SJCRH30 (cell line): ENCODE results near the gene RBM26. TPM values are rescaled to one million over a fixed set of nuclear protein-coding genes. Genes with fewer than 3 reads are reported as not detected.
A peak's percentile ranks its signal among the peaks of the same experiment; 100 is the strongest.

Experiments
- DNase-seq, 2 experiments: peaks; one replicate each; pipeline ENCODE4 v3.0.0-alpha.2; 2015 to 2020
- H3K27ac ChIP-seq: fragments of 250-450 bp; sonication (Bioruptor Pico); 2 replicates; pipeline ENCODE4 v1.5.1; 2020; ENCODE audit warnings: mild to moderate bottlenecking, moderate library complexity
- H3K27me3 ChIP-seq: fragments of 250-450 bp; sonication (Bioruptor Pico); 2 replicates; pipeline ENCODE4 v1.5.1; 2020; ENCODE audit warnings: mild to moderate bottlenecking, moderate library complexity
- H3K36me3 ChIP-seq: fragments of 250-450 bp; sonication (Bioruptor Pico); 2 replicates; pipeline ENCODE4 v1.5.1; 2020; ENCODE audit warnings: mild to moderate bottlenecking, moderate library complexity
- H3K4me1 ChIP-seq: fragments of 250-450 bp; sonication (Bioruptor Pico); 2 replicates; pipeline ENCODE4 v1.5.1; 2020; ENCODE audit warnings: mild to moderate bottlenecking, moderate library complexity
- H3K4me3 ChIP-seq: fragments of 250-450 bp; sonication (Bioruptor Pico); 2 replicates; pipeline ENCODE4 v1.5.1; 2020; ENCODE audit warnings: mild to moderate bottlenecking, moderate library complexity
- H3K9me3 ChIP-seq: fragments of 250-450 bp; sonication (Bioruptor Pico); replicated peaks from 2 replicates; pipeline ENCODE4 v1.5.1; 2020; ENCODE audit warnings: mild to moderate bottlenecking, moderate library complexity
- total RNA-seq: library from RNA; depleted of rRNA; stranded (reverse); fragments of >200 nt; shearing (Covaris generic); gene quantifications from 2 replicates; pipeline ENCODE4 v1.2.3, GENCODE V29; 2014

RBM26 gene
- total RNA-seq, 1 experiment from 2014 or later: 98.3 TPM

- Histone ChIP-seq H3K27ac (no peak overlapping the region), H3K27me3 (no peaks in the 10 kb centered on the region), H3K9me3 (no peaks in the 10 kb centered on the region; the same call in 1 of the 2 replicates), H3K4me3 (no peak overlapping the region), H3K4me1 (no peaks in the 10 kb centered on the region), H3K36me3 (no peaks in the 10 kb centered on the region)
- no peak for DNase-seq
These were observed 28.5 kb upstream of the RBM26 start for GRCh38 chr13:79434556-79434955.

GRCh38 chr13:79432992-79433391, 26.9 kb upstream of the RBM26 start:
- Histone ChIP-seq H3K27ac (no peak overlapping the region), H3K4me1 (no peaks in the 10 kb centered on the region), H3K27me3 (no peaks in the 10 kb centered on the region), H3K36me3 (no peaks in the 10 kb centered on the region), H3K9me3 (no peaks in the 10 kb centered on the region; the same call in 1 of the 2 replicates), H3K4me3 (no peak overlapping the region)
- DNase-seq: no peak

DNA sequence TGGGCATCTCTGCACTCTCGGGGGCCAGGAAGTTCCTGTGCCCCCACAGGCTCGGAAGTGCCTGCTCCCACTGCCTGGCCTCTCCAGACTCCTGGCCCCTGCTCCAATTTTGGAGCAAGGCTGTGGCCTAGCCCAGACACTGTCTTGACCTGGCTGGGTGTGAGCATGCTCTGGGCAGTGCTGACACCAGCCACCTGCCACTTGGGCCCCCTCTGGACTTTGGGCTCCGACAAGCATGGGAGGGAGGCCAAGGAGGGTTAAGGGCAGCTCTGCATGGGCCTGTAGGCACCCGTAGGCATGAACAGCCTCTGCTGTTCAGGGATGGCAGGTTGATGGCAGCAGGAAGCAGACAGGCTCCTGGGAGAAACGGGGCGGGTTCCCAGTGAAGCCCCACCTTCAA, 26.0 kb upstream of the RBM26 start:
- H3K4me3 ChIP-seq: no peak overlapping the region
- H3K27me3 ChIP-seq: no peaks in the 10 kb centered on the region
- no peak for DNase-seq

DNA sequence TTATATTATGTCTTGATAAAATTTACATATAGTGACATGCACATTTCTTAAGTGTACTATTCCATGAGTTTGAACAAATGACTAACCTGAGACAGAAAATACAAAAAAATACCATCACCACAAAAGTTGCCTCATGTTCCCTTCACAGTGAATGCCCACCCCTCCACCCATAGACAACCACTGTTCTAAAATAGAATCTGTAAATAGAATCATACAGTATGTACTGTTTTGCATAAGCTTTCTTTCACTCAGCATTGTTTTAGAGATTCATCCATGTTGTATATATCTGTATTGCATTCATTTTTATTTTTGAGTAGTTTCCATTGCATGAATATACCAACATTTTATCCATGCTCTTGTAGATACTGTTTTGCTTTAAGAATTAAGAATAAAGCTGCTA, 23.3 kb upstream of the RBM26 start:
- H3K27ac ChIP-seq: no peak overlapping the region
- H3K4me1 ChIP-seq: peaks cover 9% of the 10 kb centered on the region
- no peaks in the 10 kb centered on the region for H3K36me3 ChIP-seq
- DNase-seq: no peak
- no peaks in the 10 kb centered on the region; the same call in 1 of the 2 replicates for H3K9me3 ChIP-seq
- no peak overlapping the region for H3K4me3 ChIP-seq
- no peaks in the 10 kb centered on the region for H3K27me3 ChIP-seq

More for the DNA sequence above, 26.0 kb upstream of the RBM26 start:
- H3K4me1 ChIP-seq: peaks cover 5% of the 10 kb centered on the region
- no peak overlapping the region for H3K27ac ChIP-seq
- H3K9me3 ChIP-seq: no peaks in the 10 kb centered on the region; the same call in 1 of the 2 replicates
- H3K36me3 ChIP-seq: no peaks in the 10 kb centered on the region

- Histone ChIP-seq H3K27me3 (no peaks in the 10 kb centered on the region), H3K36me3 (no peaks in the 10 kb centered on the region), H3K4me1 (peaks cover 9% of the 10 kb centered on the region), H3K9me3 (no peaks in the 10 kb centered on the region; the same call in 1 of the 2 replicates), H3K4me3 (no peak overlapping the region), H3K27ac (no peak overlapping the region)
- no peak for DNase-seq
These were observed 21.8 kb upstream of the RBM26 start for GRCh38 chr13:79427883-79428282.

- H3K36me3 ChIP-seq: no peaks in the 10 kb centered on the region
- no peaks in the 10 kb centered on the region; the same call in 1 of the 2 replicates for H3K9me3 ChIP-seq
- H3K27me3 ChIP-seq: no peaks in the 10 kb centered on the region
- peak in 1 of 2 experiments; percentile 41 for DNase-seq
- no peak overlapping the region for H3K27ac ChIP-seq
- peaks cover 9% of the 10 kb centered on the region for H3K4me1 ChIP-seq
- no peak overlapping the region for H3K4me3 ChIP-seq
These were observed 21.2 kb upstream of the RBM26 start for GRCh38 chr13:79427265-79427664.

DNA sequence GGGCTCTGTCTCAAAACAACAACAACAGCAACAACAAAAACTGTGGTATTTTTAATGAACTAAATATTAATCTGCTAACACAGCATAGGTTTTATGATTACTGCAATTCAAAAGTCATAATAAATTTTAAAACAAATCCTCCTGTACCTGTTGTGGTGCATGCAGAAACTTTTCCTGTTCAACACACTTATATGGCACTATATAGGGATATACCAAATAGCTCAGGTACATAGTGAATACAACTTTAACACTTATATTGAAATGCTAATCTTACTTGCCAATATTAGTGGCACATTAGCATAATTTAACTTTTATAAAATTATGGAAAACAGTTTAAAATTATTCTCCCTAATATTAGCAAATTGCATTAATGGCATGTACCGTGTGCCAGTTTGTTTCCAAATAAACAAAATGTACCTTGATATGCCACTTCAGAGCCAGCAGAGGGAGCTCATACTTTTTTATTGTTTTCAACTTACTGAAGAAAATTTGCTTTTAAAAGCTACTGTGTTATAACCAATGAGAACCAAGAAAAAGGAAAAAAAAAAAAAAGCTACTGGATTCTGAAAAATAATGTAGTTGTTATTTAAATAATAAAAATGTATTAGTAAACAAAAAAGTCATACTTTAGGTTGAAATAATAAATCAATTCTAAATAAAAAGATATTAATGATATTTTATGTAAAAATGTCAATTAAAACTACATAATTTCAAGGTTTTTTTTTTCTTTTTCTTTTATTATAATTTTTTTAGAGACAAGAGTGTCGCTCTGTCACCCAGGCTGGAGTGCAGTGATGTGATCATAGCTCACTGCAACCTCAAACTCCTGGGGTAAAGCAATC, 18.0 kb upstream of the RBM26 start:
- H3K9me3 ChIP-seq: no peaks in the 10 kb centered on the region
- peak in 1 of 2 experiments; percentile 69 for DNase-seq

DNA sequence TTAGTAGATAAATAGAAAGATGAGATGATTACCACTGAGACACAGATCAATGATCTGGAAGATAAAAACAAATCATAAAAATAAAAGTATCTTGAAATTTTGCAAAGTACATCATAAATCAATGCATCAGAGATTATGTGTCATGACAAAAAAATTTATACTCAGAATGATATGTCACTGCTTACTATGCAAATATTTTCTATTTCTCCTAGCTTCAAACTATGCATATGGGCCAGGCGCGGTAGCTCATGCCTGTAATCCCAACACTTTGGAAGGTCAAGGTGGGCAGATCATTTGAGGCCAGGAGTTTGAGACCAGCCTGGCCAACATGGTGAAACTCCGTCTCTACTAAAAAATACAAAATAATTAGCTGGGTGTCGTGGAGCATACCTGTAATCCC, 17.3 kb upstream of the RBM26 start:
- no peak for DNase-seq
- Histone ChIP-seq H3K27ac (no peak overlapping the region), H3K9me3 (no peaks in the 10 kb centered on the region), H3K4me1 (peaks cover 9% of the 10 kb centered on the region), H3K36me3 (no peaks in the 10 kb centered on the region), H3K27me3 (no peaks in the 10 kb centered on the region), H3K4me3 (no peak overlapping the region)

More for the DNA sequence above, 18.0 kb upstream of the RBM26 start:
- Histone ChIP-seq H3K4me1 (peaks cover 9% of the 10 kb centered on the region), H3K4me3 (no peak overlapping the region), H3K27ac (no peak overlapping the region), H3K36me3 (no peaks in the 10 kb centered on the region), H3K27me3 (no peaks in the 10 kb centered on the region)

DNA sequence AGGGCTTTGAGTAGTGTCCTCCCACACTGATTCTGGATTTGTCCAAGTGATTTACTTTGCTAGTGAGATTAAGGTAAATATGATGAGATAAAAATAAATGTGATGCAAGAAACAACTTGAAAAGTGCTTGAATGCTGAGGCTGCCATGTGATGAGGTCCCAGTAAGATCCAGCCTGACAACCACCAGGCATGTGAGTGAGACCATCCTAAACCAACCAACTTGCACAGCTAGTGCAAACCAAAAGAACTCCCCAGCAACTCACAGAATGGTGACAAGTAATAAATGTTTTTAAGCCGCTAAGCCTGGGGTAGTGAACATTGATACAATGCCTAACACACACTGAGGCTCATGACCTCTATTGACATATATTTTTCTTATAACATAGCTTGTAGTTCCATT, 13.3 kb upstream of the RBM26 start:
- H3K27ac ChIP-seq: no peak overlapping the region
- H3K9me3 ChIP-seq: no peaks in the 10 kb centered on the region
- no peaks in the 10 kb centered on the region for H3K36me3 ChIP-seq
- no peak overlapping the region for H3K4me3 ChIP-seq
- DNase-seq: no peak
- no peaks in the 10 kb centered on the region for H3K4me1 ChIP-seq
- H3K27me3 ChIP-seq: no peaks in the 10 kb centered on the region

GRCh38 chr13:79417741-79418140, 11.7 kb upstream of the RBM26 start:
- no peak overlapping the region for H3K4me3 ChIP-seq
- no peak overlapping the region for H3K27ac ChIP-seq
- peaks cover 5% of the 10 kb centered on the region; the same call in 1 of the 2 replicates for H3K36me3 ChIP-seq
- DNase-seq: no peak
- no peaks in the 10 kb centered on the region for H3K4me1 ChIP-seq
- H3K27me3 ChIP-seq: no peaks in the 10 kb centered on the region
- no peaks in the 10 kb centered on the region for H3K9me3 ChIP-seq

DNA sequence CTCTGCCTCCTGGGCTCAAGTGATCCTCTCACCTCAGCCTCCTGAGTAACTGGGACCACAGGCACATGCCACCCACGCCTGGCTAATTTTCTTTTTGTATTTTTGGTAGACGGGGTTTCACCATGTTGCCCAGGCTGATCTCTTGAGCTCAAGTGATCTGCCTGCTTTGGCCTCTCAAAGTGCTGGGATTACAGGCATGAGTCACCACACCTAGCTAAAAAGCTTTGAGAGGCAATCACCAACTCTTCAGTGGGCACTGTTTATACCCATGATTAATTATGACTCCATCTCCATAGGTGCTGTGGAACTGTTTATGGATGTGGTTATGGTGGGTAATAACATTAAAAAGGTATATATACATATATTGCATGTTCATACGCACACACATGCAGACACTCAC, 7.5 kb upstream of the RBM26 start:
- Histone ChIP-seq H3K4me3 (no peak overlapping the region), H3K9me3 (no peaks in the 10 kb centered on the region), H3K36me3 (peaks cover 5% of the 10 kb centered on the region; the same call in 1 of the 2 replicates), H3K27ac (no peak overlapping the region), H3K27me3 (no peaks in the 10 kb centered on the region), H3K4me1 (peaks cover 16% of the 10 kb centered on the region)
- DNase-seq: no peak

GRCh38 chr13:79409828-79410227, 3.8 kb upstream of the RBM26 start:
- Histone ChIP-seq H3K9me3 (no peaks in the 10 kb centered on the region), H3K4me1 (peaks cover 30% of the 10 kb centered on the region), H3K27ac (peak overlapping the region; percentile 17; the same call in 1 of the 2 replicates), H3K27me3 (no peaks in the 10 kb centered on the region), H3K36me3 (peaks cover 5% of the 10 kb centered on the region; the same call in 1 of the 2 replicates), H3K4me3 (no peak overlapping the region)
- no peak for DNase-seq

DNA sequence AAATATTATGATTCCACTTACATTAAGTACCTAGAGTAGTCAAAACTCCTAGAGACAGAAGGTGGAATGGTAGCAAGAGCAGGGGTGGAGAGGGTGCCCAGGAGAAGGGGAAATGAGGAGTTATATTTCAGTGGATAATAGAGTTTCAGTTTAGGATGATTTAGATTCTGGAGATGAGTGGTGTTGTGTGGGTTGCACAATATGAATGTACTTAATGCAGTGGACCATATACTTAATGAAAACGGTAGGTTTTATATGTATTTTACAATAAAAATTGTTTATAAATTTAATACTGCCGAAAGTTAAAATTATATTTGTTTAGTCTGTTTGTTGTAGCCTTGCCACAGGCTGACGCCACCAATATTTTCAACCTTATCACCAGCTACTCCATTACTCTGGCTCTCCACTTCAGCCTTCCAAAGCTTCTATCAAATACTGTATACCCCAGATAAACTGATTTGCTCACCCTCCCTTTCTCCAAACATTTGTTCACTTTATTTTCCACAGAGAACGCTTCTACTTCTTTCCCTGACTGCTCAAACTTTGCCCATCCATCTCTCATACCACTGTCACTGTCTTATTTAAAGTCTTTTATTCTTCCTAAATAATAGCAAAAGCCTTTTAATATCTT, 1.4 kb upstream of the RBM26 start:
- Histone ChIP-seq H3K27ac (peak overlapping the region; percentile 94; the same call in 1 of the 2 replicates), H3K4me3 (peak overlapping the region; percentile 83), H3K9me3 (no peaks in the 10 kb centered on the region), H3K36me3 (peaks cover 7% of the 10 kb centered on the region; the same call in 1 of the 2 replicates), H3K4me1 (peaks cover 34% of the 10 kb centered on the region), H3K27me3 (no peaks in the 10 kb centered on the region)
- DNase-seq: no peak

GRCh38 chr13:79406597-79406908, 498 bp upstream of the RBM26 start:
- DNase-seq: no peak
- Histone ChIP-seq H3K4me3 (peak overlapping the region; percentile 83), H3K27me3 (no peaks in the 10 kb centered on the region), H3K4me1 (peaks cover 34% of the 10 kb centered on the region), H3K9me3 (no peaks in the 10 kb centered on the region), H3K36me3 (peaks cover 11% of the 10 kb centered on the region), H3K27ac (peak overlapping the region; percentile 94)

DNA sequence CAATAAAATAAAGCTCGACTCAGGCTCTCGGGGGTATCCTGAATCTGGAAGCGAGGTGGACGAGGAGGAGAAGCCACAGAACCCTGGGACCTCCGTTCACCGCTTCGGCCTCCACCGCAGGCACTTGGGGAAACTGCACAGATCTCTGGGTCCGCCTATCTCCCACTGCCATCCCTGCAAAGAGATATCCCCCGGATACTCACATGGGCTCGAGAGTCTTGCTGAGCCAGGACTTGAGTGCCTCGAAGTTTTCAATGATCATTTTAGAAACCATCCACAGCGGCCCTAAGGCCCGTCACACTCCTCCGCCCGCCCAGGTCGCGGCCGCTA, 589 bp downstream of the RBM26 start:
- H3K36me3 ChIP-seq: peaks cover 22% of the 10 kb centered on the region
- no peaks in the 10 kb centered on the region for H3K9me3 ChIP-seq
- no peaks in the 10 kb centered on the region for H3K27me3 ChIP-seq
- peaks cover 34% of the 10 kb centered on the region for H3K4me1 ChIP-seq
- DNase-seq: peak; percentile 32 to 58
- peak overlapping the region; percentile 94 for H3K27ac ChIP-seq
- H3K4me3 ChIP-seq: peak overlapping the region; percentile 83
